ENCODE measurements around the gene CHD6.

DNA sequence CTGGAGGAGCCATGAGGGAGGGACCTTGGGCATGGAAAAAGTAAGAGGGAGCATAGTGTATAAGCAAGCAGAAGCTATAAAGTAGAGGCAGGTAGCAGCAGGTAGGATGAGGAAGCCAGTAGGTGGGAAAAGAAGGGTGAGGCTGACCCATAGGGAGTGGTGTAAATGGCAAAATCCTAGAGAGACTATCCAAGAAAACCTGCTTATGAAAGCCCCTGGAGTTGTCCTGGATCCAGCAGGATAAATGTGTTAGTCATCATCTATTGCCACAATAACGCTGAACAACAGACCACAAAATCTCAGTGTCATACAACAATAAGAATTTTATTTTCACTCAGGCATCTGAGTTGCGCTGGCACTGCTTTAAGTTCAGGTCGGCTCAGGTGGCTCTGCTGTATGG is 30.2 kb downstream of the CHD6 start:
- TF ChIP-seq, protein P1, sequence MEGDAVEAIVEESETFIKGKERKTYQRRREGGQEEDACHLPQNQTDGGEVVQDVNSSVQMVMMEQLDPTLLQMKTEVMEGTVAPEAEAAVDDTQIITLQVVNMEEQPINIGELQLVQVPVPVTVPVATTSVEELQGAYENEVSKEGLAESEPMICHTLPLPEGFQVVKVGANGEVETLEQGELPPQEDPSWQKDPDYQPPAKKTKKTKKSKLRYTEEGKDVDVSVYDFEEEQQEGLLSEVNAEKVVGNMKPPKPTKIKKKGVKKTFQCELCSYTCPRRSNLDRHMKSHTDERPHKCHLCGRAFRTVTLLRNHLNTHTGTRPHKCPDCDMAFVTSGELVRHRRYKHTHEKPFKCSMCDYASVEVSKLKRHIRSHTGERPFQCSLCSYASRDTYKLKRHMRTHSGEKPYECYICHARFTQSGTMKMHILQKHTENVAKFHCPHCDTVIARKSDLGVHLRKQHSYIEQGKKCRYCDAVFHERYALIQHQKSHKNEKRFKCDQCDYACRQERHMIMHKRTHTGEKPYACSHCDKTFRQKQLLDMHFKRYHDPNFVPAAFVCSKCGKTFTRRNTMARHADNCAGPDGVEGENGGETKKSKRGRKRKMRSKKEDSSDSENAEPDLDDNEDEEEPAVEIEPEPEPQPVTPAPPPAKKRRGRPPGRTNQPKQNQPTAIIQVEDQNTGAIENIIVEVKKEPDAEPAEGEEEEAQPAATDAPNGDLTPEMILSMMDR (IDR thresholded peaks at IDR 0.05), result no peak
- no peak for TF ChIP-seq POLR2A (IDR thresholded peaks at IDR 0.05)

Data from uterus (tissue), 2 donors.